Omental fat pad (tissue), 4 donors: Measurements from ENCODE around the gene UQCRC1. TPM values are rescaled to one million over a fixed set of nuclear protein-coding genes. Genes with fewer than 3 reads are reported as not detected.

ENCODE experiments used
- ATAC-seq: fragments of 150-250 bp; one replicate; pipeline ENCODE4 v1.9.1; 2016; ENCODE audit warnings: mild to moderate bottlenecking, moderate library complexity; ENCODE audit not compliant: low FRiP score
- DNase-seq: peaks from one replicate; pipeline ENCODE4 v3.0.0-alpha.2; 2019; ENCODE audit warnings: low spot score
- total RNA-seq, 4 donors: library from RNA; depleted of rRNA; stranded (reverse); fragments of >200 nt; gene quantifications; one replicate each; pipeline ENCODE4 v1.1.0, GENCODE V29; 2016
- TF ChIP-seq, protein P1 (sequence below), 3 donors: fragments of 450-650 bp; IDR thresholded peaks; one replicate each; pipeline ENCODE4 v1.5.1; 2016 to 2017; ENCODE audit warnings: antibody characterized with exemption in 3 of 3, mild to moderate bottlenecking in 3 of 3, moderate library complexity in 2 of 3

UQCRC1 gene
- total RNA-seq, 4 donors from 2014 or later, result 207 to 282 (median 254) TPM

DNA sequence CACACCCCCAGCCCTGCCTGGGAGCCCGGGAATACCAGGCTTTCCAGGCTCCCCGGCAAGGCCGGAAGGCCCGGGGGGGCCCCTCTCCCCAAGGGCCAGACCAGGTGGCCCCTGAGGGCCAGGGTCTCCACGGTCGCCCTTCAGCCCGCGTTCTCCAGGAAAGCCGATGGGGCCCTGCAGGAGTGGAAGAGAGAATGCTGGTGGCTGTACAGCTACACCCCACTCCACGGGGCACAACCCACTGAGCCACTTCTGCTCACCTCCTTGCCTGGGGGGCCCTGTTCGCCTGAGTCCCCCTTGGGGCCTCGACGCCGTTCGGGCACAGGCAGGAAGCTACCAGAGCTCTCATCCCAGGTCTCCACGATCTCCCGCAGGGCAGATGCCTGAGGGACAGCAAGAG, 34.1 kb downstream of the UQCRC1 start:
- no peak for ATAC-seq
- TF ChIP-seq, protein P1, sequence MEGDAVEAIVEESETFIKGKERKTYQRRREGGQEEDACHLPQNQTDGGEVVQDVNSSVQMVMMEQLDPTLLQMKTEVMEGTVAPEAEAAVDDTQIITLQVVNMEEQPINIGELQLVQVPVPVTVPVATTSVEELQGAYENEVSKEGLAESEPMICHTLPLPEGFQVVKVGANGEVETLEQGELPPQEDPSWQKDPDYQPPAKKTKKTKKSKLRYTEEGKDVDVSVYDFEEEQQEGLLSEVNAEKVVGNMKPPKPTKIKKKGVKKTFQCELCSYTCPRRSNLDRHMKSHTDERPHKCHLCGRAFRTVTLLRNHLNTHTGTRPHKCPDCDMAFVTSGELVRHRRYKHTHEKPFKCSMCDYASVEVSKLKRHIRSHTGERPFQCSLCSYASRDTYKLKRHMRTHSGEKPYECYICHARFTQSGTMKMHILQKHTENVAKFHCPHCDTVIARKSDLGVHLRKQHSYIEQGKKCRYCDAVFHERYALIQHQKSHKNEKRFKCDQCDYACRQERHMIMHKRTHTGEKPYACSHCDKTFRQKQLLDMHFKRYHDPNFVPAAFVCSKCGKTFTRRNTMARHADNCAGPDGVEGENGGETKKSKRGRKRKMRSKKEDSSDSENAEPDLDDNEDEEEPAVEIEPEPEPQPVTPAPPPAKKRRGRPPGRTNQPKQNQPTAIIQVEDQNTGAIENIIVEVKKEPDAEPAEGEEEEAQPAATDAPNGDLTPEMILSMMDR (IDR thresholded peaks at IDR 0.05), result no peak
- DNase-seq, result no peak

- ATAC-seq (no peak), DNase-seq (no peak)
- TF ChIP-seq, protein P1 (IDR thresholded peaks at IDR 0.05), result no peak
Observed at GRCh38 chr3:48573973-48574585, 35.4 kb downstream of the UQCRC1 start.

DNA sequence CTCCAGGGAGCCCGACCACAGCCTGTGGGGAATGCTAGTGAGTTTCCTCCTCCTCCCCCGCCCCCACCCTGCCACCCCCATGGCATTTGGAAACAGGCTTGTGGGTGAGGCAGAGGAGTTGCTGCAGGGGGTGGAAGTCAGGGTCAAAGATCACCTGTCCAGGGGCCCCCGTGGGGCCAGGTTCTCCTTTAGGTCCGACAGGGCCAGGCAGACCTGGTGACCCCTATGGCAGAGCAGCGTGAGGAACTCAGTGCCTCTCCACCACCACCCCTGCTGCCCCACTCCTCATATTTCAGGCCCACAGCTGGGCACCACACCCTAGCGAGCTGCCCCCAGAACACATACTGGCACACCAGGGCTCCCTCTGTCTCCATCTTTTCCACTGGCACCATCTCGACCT, 36.9 kb downstream of the UQCRC1 start:
- ATAC-seq, result no peak
- DNase-seq, result no peak
- TF ChIP-seq, protein P1 (IDR thresholded peaks at IDR 0.05), result no peak

GRCh38 chr3:48571938-48572337, 37.5 kb downstream of the UQCRC1 start:
- TF ChIP-seq, protein P1 (IDR thresholded peaks at IDR 0.05), result no peak
- no peak for ATAC-seq
- DNase-seq, result no peak

DNA sequence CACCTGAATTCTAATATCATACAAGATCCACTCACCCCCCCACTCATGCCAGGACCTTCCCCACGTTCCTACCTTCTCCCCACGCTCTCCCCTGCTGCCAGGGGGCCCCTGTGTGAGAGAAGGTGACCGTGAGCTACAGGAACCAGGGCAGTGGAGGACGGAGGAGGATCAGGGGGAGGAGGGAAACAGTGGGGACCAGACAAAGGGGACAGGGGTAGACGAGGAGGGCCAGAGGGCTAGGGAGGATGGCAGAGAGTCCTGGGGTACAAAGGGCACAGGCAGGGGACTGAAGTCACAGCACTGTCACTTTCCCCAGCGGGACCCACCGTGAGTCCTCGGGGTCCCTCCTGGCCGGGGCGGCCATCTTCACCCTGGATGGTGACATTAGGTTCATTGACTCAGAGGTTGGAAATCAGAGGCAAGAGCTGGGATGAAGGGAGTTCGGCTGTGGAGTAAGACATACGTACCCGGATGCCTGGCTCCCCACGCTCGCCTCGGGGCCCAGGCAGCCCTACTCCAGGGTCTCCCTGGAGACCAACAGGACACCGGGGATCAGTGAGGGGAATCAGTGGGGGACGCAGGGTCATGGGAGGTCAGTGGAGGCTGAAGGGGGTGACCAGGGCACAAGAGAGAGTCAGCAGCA, 39.5 kb downstream of the UQCRC1 start:
- DNase-seq, result no peak
- no peak for ATAC-seq
- TF ChIP-seq, protein P1 (IDR thresholded peaks at IDR 0.05), result no peak

- DNase-seq, result no peak
- TF ChIP-seq, protein P1 (IDR thresholded peaks at IDR 0.05), result no peak
- no peak for ATAC-seq
Observed at GRCh38 chr3:48569400-48569799, 40.0 kb downstream of the UQCRC1 start.

- ATAC-seq, result no peak
- no peak for DNase-seq
- TF ChIP-seq, protein P1 (IDR thresholded peaks at IDR 0.05), result no peak
Observed at GRCh38 chr3:48568476-48568875, 41.0 kb downstream of the UQCRC1 start.
